NCI-H446 (cell line): Measurements from ENCODE around the gene CCNI2.

ENCODE experiments used
- DNase-seq, 2 experiments: peaks; one replicate each; lab custom pipeline; 2025; lab: John Stamatoyannopoulos, UW

The CCNI2 gene

GRCh38 chr5:132746954-132747615 lies at the start of gene CCNI2:
CCNI2 (plus strand) TSS chr5:132747426; CDS start chr5:132747496, 70 bp downstream.
- no peak for DNase-seq

GRCh38 chr5:132704875-132705274 lies 42.4 kb upstream of the CCNI2 start:
- DNase-seq: no peak

GRCh38 chr5:132708645-132709044 lies 38.6 kb upstream of the CCNI2 start:
- DNase-seq: no peak

GRCh38 chr5:132714456-132715307 lies 32.5 kb upstream of the CCNI2 start:
- no peak for DNase-seq

GRCh38 chr5:132718544-132719312 lies 28.5 kb upstream of the CCNI2 start:
- no peak for DNase-seq

GRCh38 chr5:132725745-132726144 lies 21.5 kb upstream of the CCNI2 start:
- no peak for DNase-seq

GRCh38 chr5:132729896-132730295 lies 17.3 kb upstream of the CCNI2 start:
- no peak for DNase-seq

GRCh38 chr5:132733499-132734148 lies 13.6 kb upstream of the CCNI2 start:
- DNase-seq: no peak

- no peak for DNase-seq
Observed at GRCh38 chr5:132734687-132735086, 12.5 kb upstream of the CCNI2 start.

GRCh38 chr5:132736853-132737833 lies 10.1 kb upstream of the CCNI2 start, which contains the start of gene KIF3A:
KIF3A (minus strand) TSS chr5:132737546; CDS start chr5:132737419, 127 bp downstream.
- peak; percentile 95 to 99 for DNase-seq

- DNase-seq: no peak
Observed at GRCh38 chr5:132737982-132738681, 9.1 kb upstream of the CCNI2 start.

- no peak for DNase-seq
Observed at GRCh38 chr5:132739232-132739631, 8.0 kb upstream of the CCNI2 start.

GRCh38 chr5:132742158-132742557 lies 5.1 kb upstream of the CCNI2 start:
- no peak for DNase-seq

- DNase-seq: no peak
Observed at GRCh38 chr5:132742626-132743025, 4.6 kb upstream of the CCNI2 start.

- no peak for DNase-seq
Observed at GRCh38 chr5:132744659-132745058, 2.6 kb upstream of the CCNI2 start.

GRCh38 chr5:132746592-132746953 lies 653 bp upstream of the CCNI2 start:
- no peak for DNase-seq

GRCh38 chr5:132747616-132748440 lies 602 bp downstream of the CCNI2 start:
- DNase-seq: no peak

GRCh38 chr5:132748522-132749000 lies 1.3 kb downstream of the CCNI2 start:
- no peak for DNase-seq

GRCh38 chr5:132749506-132749905 lies 2.3 kb downstream of the CCNI2 start:
- DNase-seq: no peak
